ENCODE results near the gene GABBR1. TPM values are rescaled to one million over a fixed set of nuclear protein-coding genes. Genes with fewer than 3 reads are reported as not detected.

Gene GABBR1
- total RNA-seq, 1 experiment from 2014 or later: 11.9 TPM

DNA sequence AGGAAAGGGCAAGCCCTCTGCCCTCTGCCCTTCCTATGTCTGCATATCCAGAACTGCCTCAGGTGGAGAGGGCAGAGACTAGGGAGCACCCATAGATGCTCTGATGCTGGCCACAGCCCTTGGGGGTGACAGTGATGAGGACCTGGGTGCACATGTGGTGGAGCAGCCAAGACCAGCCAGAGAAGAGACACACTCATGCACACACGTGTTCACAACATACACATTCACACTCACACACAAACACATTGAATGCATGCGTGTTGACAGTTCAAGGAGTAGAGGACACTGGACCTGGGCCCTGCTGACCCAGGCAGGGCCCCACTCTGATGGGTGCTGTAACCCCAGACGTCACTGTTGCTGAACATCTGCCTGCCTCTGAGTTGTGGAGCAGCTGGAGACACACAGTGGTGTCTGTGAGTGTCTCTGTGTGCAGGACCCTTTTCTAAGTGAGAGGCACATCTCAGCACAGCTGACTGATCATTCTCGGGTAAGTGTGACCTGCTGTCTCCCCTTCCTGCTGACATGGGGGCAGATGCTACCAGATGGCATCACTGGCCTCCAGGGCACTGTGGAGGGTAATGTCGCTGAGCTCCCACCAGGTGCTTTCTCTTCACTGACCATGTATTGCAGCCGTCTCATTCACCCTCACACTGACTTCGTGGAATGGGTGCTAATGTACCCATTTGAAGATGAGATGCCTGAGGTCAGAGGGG, 115.1 kb downstream of the GABBR1 start:
- DNase-seq (ENCODE audit: low read depth, low spot score): no peak
- H3K36me3 ChIP-seq (ENCODE audit: control insufficient read depth, insufficient read depth, low read length): no peaks in the 10 kb centered on the region; the same call in 1 of the 2 replicates
- no peak overlapping the region for H3K27ac ChIP-seq (ENCODE audit: low read length)
- BruUV-seq (replicated peaks): no TSS peak
- POLR2A ChIA-PET: no interaction called here
- H3K9me3 ChIP-seq (ENCODE audit: control insufficient read depth, insufficient read depth, low read depth, low read length): no peaks in the 10 kb centered on the region
- H3K27me3 ChIP-seq (ENCODE audit: control insufficient read depth, insufficient read depth, low read length): no peaks in the 10 kb centered on the region; the same call in 1 of the 2 replicates
- intact Hi-C loops (cut with micrococcal nuclease; ENCODE audit: unreplicated experiment) (no loop called here), in situ Hi-C loops (cut with HindIII; ENCODE audit: low pct_unique_long_range_greater_than_20kb, low sequenced_read_pairs) (no loop called here)
- ATAC-seq: no peak
- no peak overlapping the region for H3K4me3 ChIP-seq (ENCODE audit: low read depth in 2 of 2, low read length in 2 of 2)
- TF ChIP-seq CTCF (IDR thresholded peaks at IDR 0.05) (no peak), POLR2AphosphoS5 (IDR thresholded peaks at IDR 0.05; ENCODE audit: low read depth, low read length) (no peak), SIN3A (IDR thresholded peaks at IDR 0.05; ENCODE audit: borderline replicate concordance, insufficient read depth, low read depth, low read length) (no peak), TCF7L2 (IDR thresholded peaks at IDR 0.05; ENCODE audit: low read depth, low read length) (no peak)
- TF ChIP-seq, protein P1, sequence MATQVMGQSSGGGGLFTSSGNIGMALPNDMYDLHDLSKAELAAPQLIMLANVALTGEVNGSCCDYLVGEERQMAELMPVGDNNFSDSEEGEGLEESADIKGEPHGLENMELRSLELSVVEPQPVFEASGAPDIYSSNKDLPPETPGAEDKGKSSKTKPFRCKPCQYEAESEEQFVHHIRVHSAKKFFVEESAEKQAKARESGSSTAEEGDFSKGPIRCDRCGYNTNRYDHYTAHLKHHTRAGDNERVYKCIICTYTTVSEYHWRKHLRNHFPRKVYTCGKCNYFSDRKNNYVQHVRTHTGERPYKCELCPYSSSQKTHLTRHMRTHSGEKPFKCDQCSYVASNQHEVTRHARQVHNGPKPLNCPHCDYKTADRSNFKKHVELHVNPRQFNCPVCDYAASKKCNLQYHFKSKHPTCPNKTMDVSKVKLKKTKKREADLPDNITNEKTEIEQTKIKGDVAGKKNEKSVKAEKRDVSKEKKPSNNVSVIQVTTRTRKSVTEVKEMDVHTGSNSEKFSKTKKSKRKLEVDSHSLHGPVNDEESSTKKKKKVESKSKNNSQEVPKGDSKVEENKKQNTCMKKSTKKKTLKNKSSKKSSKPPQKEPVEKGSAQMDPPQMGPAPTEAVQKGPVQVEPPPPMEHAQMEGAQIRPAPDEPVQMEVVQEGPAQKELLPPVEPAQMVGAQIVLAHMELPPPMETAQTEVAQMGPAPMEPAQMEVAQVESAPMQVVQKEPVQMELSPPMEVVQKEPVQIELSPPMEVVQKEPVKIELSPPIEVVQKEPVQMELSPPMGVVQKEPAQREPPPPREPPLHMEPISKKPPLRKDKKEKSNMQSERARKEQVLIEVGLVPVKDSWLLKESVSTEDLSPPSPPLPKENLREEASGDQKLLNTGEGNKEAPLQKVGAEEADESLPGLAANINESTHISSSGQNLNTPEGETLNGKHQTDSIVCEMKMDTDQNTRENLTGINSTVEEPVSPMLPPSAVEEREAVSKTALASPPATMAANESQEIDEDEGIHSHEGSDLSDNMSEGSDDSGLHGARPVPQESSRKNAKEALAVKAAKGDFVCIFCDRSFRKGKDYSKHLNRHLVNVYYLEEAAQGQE (IDR thresholded peaks at IDR 0.05; ENCODE audit: insufficient read depth in 1 of 2, low read depth in 2 of 2, low read length in 1 of 2): no peak
- CTCF ChIA-PET: no interaction called here
- H3K4me1 ChIP-seq (ENCODE audit: control insufficient read depth, insufficient read depth, low read length): no peaks in the 10 kb centered on the region

DNA sequence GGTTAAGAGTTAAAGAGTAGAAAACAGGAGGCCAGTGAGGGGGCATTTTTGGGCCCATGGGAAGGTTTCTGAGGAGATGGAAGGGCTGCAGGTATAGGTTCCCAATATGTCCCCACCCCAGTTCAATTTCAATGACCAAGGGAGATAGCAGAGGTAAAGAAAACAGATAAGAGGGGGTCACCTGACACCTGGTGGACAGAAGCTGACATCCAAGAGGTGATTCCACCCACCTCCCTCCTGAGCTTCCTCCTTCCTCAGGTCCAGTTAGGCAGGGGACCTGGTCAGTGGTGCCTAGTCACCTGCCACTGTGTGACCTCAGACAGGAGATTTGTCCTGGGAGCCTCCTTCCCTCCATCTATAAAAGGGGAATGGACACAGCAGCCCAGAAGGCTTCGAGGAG, 115.7 kb downstream of the GABBR1 start:
- no peak overlapping the region for H3K4me3 ChIP-seq (ENCODE audit: low read depth in 2 of 2, low read length in 2 of 2)
- no TSS peak for BruUV-seq (replicated peaks)
- H3K27me3 ChIP-seq (ENCODE audit: control insufficient read depth, insufficient read depth, low read length): no peaks in the 10 kb centered on the region; the same call in 1 of the 2 replicates
- CTCF ChIA-PET: no interaction called here
- no peak for TF ChIP-seq TCF7L2 (IDR thresholded peaks at IDR 0.05; ENCODE audit: low read depth, low read length)
- no peak for TF ChIP-seq SIN3A (IDR thresholded peaks at IDR 0.05; ENCODE audit: borderline replicate concordance, insufficient read depth, low read depth, low read length)
- intact Hi-C loops (cut with micrococcal nuclease; ENCODE audit: unreplicated experiment) (no loop called here), in situ Hi-C loops (cut with HindIII; ENCODE audit: low pct_unique_long_range_greater_than_20kb, low sequenced_read_pairs) (no loop called here)
- DNase-seq (ENCODE audit: low read depth, low spot score) (no peak), ATAC-seq (no peak)
- H3K36me3 ChIP-seq (ENCODE audit: control insufficient read depth, insufficient read depth, low read length): no peaks in the 10 kb centered on the region
- no peaks in the 10 kb centered on the region for H3K4me1 ChIP-seq (ENCODE audit: control insufficient read depth, insufficient read depth, low read length)
- no peaks in the 10 kb centered on the region for H3K9me3 ChIP-seq (ENCODE audit: control insufficient read depth, insufficient read depth, low read depth, low read length)
- POLR2A ChIA-PET: no interaction called here
- H3K27ac ChIP-seq (ENCODE audit: low read length): no peak overlapping the region

- Histone ChIP-seq H3K9me3 (ENCODE audit: control insufficient read depth, insufficient read depth, low read depth, low read length) (no peaks in the 10 kb centered on the region), H3K27me3 (ENCODE audit: control insufficient read depth, insufficient read depth, low read length) (no peaks in the 10 kb centered on the region; the same call in 1 of the 2 replicates), H3K36me3 (ENCODE audit: control insufficient read depth, insufficient read depth, low read length) (no peaks in the 10 kb centered on the region), H3K27ac (ENCODE audit: low read length) (no peak overlapping the region), H3K4me3 (ENCODE audit: low read depth in 2 of 2, low read length in 2 of 2) (no peak overlapping the region), H3K4me1 (ENCODE audit: control insufficient read depth, insufficient read depth, low read length) (no peaks in the 10 kb centered on the region)
- intact Hi-C loops (cut with micrococcal nuclease; ENCODE audit: unreplicated experiment) (no loop called here), in situ Hi-C loops (cut with HindIII; ENCODE audit: low pct_unique_long_range_greater_than_20kb, low sequenced_read_pairs) (no loop called here)
- ChIA-PET POLR2A (no interaction called here), CTCF (no interaction called here)
- BruUV-seq (replicated peaks): no TSS peak
- TF ChIP-seq SIN3A (IDR thresholded peaks at IDR 0.05; ENCODE audit: borderline replicate concordance, insufficient read depth, low read depth, low read length) (no peak), TCF7L2 (IDR thresholded peaks at IDR 0.05; ENCODE audit: low read depth, low read length) (no peak), CTCF (IDR thresholded peaks at IDR 0.05) (no peak), POLR2AphosphoS5 (IDR thresholded peaks at IDR 0.05; ENCODE audit: low read depth, low read length) (no peak)
- TF ChIP-seq, protein P1 (IDR thresholded peaks at IDR 0.05; ENCODE audit: insufficient read depth in 1 of 2, low read depth in 2 of 2, low read length in 1 of 2): no peak
- DNase-seq (ENCODE audit: low read depth, low spot score): no peak
- no peak for ATAC-seq
Observed at GRCh38 chr6:29516108-29516507, 116.9 kb downstream of the GABBR1 start.
